Measurements from ENCODE around the gene H6PD. TPM values are rescaled to one million over a fixed set of nuclear protein-coding genes. Genes with fewer than 3 reads are reported as not detected.

H6PD gene
- total and polyA plus RNA-seq, 2 experiments from 2014 or later = 1.2 to 4.7 TPM

DNA sequence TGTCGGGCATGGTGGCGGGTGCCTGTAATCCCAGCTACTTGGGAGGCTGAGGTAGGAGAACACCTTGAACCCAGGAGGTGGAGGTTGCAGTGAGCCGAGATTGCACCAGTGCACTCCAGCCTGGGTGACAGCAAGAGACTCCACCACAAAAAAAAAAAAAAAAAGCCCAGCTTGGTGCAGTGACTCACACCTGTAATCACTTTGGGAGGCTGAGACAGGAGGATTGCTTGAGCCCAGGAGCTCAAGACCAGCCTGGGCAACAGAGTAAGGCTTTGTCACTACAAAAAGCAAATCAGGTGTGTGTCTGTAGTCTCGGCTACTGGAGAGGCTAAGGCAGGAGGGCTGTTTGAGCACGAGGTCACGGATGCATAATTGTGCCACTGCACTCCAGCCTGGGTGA lies 5.0 kb upstream of the H6PD start (continued):
- TF ChIP-seq, protein P1, sequence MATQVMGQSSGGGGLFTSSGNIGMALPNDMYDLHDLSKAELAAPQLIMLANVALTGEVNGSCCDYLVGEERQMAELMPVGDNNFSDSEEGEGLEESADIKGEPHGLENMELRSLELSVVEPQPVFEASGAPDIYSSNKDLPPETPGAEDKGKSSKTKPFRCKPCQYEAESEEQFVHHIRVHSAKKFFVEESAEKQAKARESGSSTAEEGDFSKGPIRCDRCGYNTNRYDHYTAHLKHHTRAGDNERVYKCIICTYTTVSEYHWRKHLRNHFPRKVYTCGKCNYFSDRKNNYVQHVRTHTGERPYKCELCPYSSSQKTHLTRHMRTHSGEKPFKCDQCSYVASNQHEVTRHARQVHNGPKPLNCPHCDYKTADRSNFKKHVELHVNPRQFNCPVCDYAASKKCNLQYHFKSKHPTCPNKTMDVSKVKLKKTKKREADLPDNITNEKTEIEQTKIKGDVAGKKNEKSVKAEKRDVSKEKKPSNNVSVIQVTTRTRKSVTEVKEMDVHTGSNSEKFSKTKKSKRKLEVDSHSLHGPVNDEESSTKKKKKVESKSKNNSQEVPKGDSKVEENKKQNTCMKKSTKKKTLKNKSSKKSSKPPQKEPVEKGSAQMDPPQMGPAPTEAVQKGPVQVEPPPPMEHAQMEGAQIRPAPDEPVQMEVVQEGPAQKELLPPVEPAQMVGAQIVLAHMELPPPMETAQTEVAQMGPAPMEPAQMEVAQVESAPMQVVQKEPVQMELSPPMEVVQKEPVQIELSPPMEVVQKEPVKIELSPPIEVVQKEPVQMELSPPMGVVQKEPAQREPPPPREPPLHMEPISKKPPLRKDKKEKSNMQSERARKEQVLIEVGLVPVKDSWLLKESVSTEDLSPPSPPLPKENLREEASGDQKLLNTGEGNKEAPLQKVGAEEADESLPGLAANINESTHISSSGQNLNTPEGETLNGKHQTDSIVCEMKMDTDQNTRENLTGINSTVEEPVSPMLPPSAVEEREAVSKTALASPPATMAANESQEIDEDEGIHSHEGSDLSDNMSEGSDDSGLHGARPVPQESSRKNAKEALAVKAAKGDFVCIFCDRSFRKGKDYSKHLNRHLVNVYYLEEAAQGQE (IDR thresholded peaks at IDR 0.05; ENCODE audit: unreplicated experiment) = no peak
- TF ChIP-seq, protein P2, sequence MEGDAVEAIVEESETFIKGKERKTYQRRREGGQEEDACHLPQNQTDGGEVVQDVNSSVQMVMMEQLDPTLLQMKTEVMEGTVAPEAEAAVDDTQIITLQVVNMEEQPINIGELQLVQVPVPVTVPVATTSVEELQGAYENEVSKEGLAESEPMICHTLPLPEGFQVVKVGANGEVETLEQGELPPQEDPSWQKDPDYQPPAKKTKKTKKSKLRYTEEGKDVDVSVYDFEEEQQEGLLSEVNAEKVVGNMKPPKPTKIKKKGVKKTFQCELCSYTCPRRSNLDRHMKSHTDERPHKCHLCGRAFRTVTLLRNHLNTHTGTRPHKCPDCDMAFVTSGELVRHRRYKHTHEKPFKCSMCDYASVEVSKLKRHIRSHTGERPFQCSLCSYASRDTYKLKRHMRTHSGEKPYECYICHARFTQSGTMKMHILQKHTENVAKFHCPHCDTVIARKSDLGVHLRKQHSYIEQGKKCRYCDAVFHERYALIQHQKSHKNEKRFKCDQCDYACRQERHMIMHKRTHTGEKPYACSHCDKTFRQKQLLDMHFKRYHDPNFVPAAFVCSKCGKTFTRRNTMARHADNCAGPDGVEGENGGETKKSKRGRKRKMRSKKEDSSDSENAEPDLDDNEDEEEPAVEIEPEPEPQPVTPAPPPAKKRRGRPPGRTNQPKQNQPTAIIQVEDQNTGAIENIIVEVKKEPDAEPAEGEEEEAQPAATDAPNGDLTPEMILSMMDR (conservative IDR thresholded peaks at IDR 0.05; ENCODE audit: low read depth in 2 of 2) = no peak
- TF ChIP-seq ZNF114 (CRISPR knock-in tag; IDR thresholded peaks at IDR 0.05) = no peak
- TF ChIP-seq EZH2 (IDR thresholded peaks at IDR 0.05; ENCODE audit: low read depth, unreplicated experiment) = no peak

DNA sequence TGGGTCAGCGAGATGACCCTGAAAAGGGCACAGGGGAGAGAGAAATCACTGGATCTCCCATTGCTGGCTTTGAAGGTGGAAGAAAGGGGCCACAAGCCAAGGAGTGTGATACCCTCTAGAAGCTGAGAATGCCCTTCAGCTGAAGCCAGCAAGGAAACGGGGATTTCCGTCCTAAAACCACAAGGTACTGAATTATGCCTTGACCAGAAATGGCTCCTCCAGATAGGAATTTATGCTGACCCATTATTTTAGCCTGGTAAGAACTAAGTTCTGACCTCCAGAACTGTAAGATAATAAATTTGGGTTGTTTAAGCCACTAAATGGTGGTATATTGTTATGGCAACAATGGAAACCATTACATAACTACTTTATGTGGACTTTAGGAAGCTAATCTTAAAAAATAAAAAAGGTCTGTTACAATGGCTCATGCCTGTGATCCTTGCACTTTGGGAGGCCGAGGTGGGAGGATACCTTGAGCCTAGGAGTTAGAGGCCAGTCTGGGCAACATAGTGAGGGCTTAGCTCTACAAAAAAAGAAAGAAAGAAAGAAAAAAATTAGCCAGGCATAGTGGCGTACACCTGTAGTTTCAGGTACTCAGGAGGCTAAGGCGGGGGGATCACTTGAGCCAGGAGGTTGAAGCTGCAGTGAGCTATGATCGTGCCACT lies 3.6 kb upstream of the H6PD start:
- no peak for DNase-seq (ENCODE audit: low spot score)
- Mint-ChIP-seq H3K27ac (no peak overlapping the region), H3K4me3 (no peak overlapping the region), H3K27me3 (ENCODE audit: insufficient read depth, low read depth, poor library complexity) (peaks cover 10% of the 10 kb centered on the region), H3K9me3 (no peaks in the 10 kb centered on the region), H3K4me1 (peaks cover 7% of the 10 kb centered on the region), H3K36me3 (ENCODE audit: low read depth) (no peaks in the 10 kb centered on the region)
- Histone ChIP-seq H3F3A (replicated peaks; ENCODE audit: low read depth) (peaks cover 4% of the 10 kb centered on the region; the same call in 1 of the 2 replicates), H3K27ac (ENCODE audit: low read depth) (no peak overlapping the region), H3K4me1 (ENCODE audit: insufficient read depth) (no peaks in the 10 kb centered on the region), H2AFZ (no peak overlapping the region), H3K4me3 (no peak overlapping the region), H3K79me2 (replicated peaks; ENCODE audit: insufficient read depth) (no peaks in the 10 kb centered on the region), H3K9me2 (ENCODE audit: insufficient read depth) (no peaks in the 10 kb centered on the region), H3K36me3 (ENCODE audit: insufficient read depth) (no peaks in the 10 kb centered on the region), H4K20me1 (replicated peaks; ENCODE audit: insufficient read depth) (no peaks in the 10 kb centered on the region), H3K4me2 (no peak overlapping the region), H3K27me3 (ENCODE audit: insufficient read depth) (no peaks in the 10 kb centered on the region)
- ATAC-seq = no peak
- TF ChIP-seq, protein P3, sequence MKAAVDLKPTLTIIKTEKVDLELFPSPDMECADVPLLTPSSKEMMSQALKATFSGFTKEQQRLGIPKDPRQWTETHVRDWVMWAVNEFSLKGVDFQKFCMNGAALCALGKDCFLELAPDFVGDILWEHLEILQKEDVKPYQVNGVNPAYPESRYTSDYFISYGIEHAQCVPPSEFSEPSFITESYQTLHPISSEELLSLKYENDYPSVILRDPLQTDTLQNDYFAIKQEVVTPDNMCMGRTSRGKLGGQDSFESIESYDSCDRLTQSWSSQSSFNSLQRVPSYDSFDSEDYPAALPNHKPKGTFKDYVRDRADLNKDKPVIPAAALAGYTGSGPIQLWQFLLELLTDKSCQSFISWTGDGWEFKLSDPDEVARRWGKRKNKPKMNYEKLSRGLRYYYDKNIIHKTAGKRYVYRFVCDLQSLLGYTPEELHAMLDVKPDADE (IDR thresholded peaks at IDR 0.05) = no peak
- TF ChIP-seq ZNF331 (CRISPR knock-in tag; IDR thresholded peaks at IDR 0.05; ENCODE audit: low read depth) (no peak), NANOG (IDR thresholded peaks at IDR 0.05; ENCODE audit: borderline replicate concordance) (no peak), EZH2phosphoT487 (IDR thresholded peaks at IDR 0.05; ENCODE audit: unreplicated experiment) (no peak), ZNF114 (CRISPR knock-in tag; IDR thresholded peaks at IDR 0.05) (no peak), JUNB (IDR thresholded peaks at IDR 0.05; ENCODE audit: unreplicated experiment) (no peak), CREB1 (CRISPR knock-in tag; IDR thresholded peaks at IDR 0.05; ENCODE audit: low read depth) (no peak), POLR2AphosphoS5 (IDR thresholded peaks at IDR 0.05; ENCODE audit: low read depth) (no peak)
- TF ChIP-seq, protein P4, sequence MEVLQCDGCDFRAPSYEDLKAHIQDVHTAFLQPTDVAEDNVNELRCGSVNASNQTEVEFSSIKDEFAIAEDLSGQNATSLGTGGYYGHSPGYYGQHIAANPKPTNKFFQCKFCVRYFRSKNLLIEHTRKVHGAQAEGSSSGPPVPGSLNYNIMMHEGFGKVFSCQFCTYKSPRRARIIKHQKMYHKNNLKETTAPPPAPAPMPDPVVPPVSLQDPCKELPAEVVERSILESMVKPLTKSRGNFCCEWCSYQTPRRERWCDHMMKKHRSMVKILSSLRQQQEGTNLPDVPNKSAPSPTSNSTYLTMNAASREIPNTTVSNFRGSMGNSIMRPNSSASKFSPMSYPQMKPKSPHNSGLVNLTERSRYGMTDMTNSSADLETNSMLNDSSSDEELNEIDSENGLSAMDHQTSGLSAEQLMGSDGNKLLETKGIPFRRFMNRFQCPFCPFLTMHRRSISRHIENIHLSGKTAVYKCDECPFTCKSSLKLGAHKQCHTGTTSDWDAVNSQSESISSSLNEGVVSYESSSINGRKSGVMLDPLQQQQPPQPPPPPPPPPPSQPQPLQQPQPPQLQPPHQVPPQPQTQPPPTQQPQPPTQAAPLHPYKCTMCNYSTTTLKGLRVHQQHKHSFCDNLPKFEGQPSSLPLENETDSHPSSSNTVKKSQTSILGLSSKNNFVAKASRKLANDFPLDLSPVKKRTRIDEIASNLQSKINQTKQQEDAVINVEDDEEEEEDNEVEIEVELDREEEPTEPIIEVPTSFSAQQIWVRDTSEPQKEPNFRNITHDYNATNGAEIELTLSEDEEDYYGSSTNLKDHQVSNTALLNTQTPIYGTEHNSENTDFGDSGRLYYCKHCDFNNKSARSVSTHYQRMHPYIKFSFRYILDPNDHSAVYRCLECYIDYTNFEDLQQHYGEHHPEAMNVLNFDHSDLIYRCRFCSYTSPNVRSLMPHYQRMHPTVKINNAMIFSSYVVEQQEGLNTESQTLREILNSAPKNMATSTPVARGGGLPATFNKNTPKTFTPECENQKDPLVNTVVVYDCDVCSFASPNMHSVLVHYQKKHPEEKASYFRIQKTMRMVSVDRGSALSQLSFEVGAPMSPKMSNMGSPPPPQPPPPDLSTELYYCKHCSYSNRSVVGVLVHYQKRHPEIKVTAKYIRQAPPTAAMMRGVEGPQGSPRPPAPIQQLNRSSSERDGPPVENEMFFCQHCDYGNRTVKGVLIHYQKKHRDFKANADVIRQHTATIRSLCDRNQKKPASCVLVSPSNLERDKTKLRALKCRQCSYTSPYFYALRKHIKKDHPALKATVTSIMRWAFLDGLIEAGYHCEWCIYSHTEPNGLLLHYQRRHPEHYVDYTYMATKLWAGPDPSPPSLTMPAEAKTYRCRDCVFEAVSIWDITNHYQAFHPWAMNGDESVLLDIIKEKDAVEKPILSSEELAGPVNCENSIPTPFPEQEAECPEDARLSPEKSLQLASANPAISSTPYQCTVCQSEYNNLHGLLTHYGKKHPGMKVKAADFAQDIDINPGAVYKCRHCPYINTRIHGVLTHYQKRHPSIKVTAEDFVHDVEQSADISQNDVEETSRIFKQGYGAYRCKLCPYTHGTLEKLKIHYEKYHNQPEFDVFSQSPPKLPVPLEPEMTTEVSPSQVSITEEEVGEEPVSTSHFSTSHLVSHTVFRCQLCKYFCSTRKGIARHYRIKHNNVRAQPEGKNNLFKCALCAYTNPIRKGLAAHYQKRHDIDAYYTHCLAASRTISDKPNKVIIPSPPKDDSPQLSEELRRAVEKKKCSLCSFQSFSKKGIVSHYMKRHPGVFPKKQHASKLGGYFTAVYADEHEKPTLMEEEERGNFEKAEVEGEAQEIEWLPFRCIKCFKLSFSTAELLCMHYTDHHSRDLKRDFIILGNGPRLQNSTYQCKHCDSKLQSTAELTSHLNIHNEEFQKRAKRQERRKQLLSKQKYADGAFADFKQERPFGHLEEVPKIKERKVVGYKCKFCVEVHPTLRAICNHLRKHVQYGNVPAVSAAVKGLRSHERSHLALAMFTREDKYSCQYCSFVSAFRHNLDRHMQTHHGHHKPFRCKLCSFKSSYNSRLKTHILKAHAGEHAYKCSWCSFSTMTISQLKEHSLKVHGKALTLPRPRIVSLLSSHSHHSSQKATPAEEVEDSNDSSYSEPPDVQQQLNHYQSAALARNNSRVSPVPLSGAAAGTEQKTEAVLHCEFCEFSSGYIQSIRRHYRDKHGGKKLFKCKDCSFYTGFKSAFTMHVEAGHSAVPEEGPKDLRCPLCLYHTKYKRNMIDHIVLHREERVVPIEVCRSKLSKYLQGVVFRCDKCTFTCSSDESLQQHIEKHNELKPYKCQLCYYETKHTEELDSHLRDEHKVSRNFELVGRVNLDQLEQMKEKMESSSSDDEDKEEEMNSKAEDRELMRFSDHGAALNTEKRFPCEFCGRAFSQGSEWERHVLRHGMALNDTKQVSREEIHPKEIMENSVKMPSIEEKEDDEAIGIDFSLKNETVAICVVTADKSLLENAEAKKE (CRISPR knock-in tag; IDR thresholded peaks at IDR 0.05) = no peak
